PC-3 (cell line): ENCODE results near the gene RAB14. TPM values are rescaled to one million over a fixed set of nuclear protein-coding genes. Genes with fewer than 3 reads are reported as not detected.

Experiments
- ATAC-seq: fragments of 200-7000 bp; cut with Tn5 transposase; 2 replicates; pipeline ENCODE4 v1.9.1; 2020; ENCODE audit warnings: mild to moderate bottlenecking, moderate library complexity
- BruUV-seq: library from RNA; stranded (reverse); fragments of 400-500 nt; replicated peaks from 2 replicates; lab custom pipeline; 2021; lab: Mats Ljungman, UMichigan
- CTCF ChIA-PET: fragments of 300-600 bp; sonication (Branson Sonifier 250); formaldehyde crosslinking; loops from one replicate; lab custom pipeline; 2022; ENCODE audit warnings: antibody characterized with exemption; lab: Charles Lee
- POLR2A ChIA-PET: fragments of 300-600 bp; sonication (Branson Sonifier 250); formaldehyde crosslinking; loops from one replicate; lab custom pipeline; 2022; ENCODE audit warnings: antibody characterized with exemption; ENCODE audit not compliant: unreplicated experiment; lab: Charles Lee
- DNase-seq: peaks from one replicate; pipeline ENCODE4 v3.0.0-alpha.2; 2015
- H2AFZ ChIP-seq: fragments of 300-600 bp; sonication (generic); 2 replicates; pipeline ENCODE4 v1.6.0; 2016; ENCODE audit warnings: antibody characterized with exemption, low read length
- H3F3A ChIP-seq: fragments of 300-600 bp; sonication (generic); one replicate; pipeline ENCODE4 v1.6.0; 2017; ENCODE audit warnings: antibody characterized with exemption, low read length, control low read depth, mild to moderate bottlenecking; ENCODE audit not compliant: unreplicated experiment
- H3K27ac ChIP-seq: fragments of 300-600 bp; sonication (generic); 2 replicates; pipeline ENCODE4 v1.5.1; 2016; ENCODE audit warnings: mild to moderate bottlenecking, low read length
- H3K27me3 ChIP-seq: fragments of 300-600 bp; sonication (generic); 2 replicates; pipeline ENCODE4 v1.6.1; 2016; ENCODE audit warnings: low read length, mixed read lengths
- H3K36me3 ChIP-seq: fragments of 300-600 bp; sonication (generic); 2 replicates; pipeline ENCODE4 v1.6.1; 2016; ENCODE audit warnings: low read depth, mixed run types, low read length, mixed read lengths
- H3K4me1 ChIP-seq: fragments of 300-600 bp; sonication (generic); 2 replicates; pipeline ENCODE4 v1.5.1; 2016; ENCODE audit warnings: low read length; ENCODE audit not compliant: insufficient read depth
- H3K4me2 ChIP-seq: fragments of 300-600 bp; sonication (generic); 2 replicates; pipeline ENCODE4 v1.6.0; 2016; ENCODE audit warnings: low read length
- H3K4me3 ChIP-seq: fragments of 300-600 bp; sonication (generic); 2 replicates; pipeline ENCODE4 v1.5.1; 2016; ENCODE audit warnings: mild to moderate bottlenecking, low read length, mixed read lengths
- H3K79me2 ChIP-seq: fragments of 300-600 bp; sonication (generic); 2 replicates; pipeline ENCODE4 v1.6.1; 2017; ENCODE audit warnings: low read length, mixed read lengths
- H3K9ac ChIP-seq: fragments of 300-600 bp; sonication (generic); 2 replicates; pipeline ENCODE4 v1.6.0; 2016; ENCODE audit warnings: mild to moderate bottlenecking, low read length
- H3K9me2 ChIP-seq: fragments of 300-600 bp; sonication (generic); replicated peaks from 2 replicates; pipeline ENCODE4 v1.6.1; 2016; ENCODE audit warnings: mixed run types, low read length, mixed read lengths
- H3K9me3 ChIP-seq: fragments of 300-600 bp; sonication (generic); 2 replicates; pipeline ENCODE4 v1.6.1; 2016; ENCODE audit warnings: low read length, mixed read lengths
- H4K20me1 ChIP-seq: fragments of 300-600 bp; sonication (generic); 2 replicates; pipeline ENCODE4 v1.6.1; 2016; ENCODE audit warnings: low read length, mixed read lengths
- CTCF ChIP-seq: fragments of 300-600 bp; sonication (generic); conservative IDR thresholded peaks from 2 replicates; pipeline ENCODE4 v1.5.1; 2017; ENCODE audit warnings: antibody characterized with exemption, low read depth, mild to moderate bottlenecking, low read length
- EZH2 ChIP-seq: fragments of 300-600 bp; sonication (generic); IDR thresholded peaks from one replicate; pipeline ENCODE4 v1.6.1; 2017; ENCODE audit warnings: antibody characterized with exemption, mild to moderate bottlenecking, low read length; ENCODE audit not compliant: unreplicated experiment
- EZH2phosphoT487 ChIP-seq: fragments of 300-600 bp; sonication (generic); IDR thresholded peaks from 2 replicates; pipeline ENCODE4 v1.6.1; 2018; ENCODE audit warnings: mild to moderate bottlenecking, antibody characterized with exemption, low read length, borderline replicate concordance
- intact Hi-C: fragments of 100-400 bp; cut with micrococcal nuclease; formaldehyde crosslinking; loops from 2 replicates; pipeline ENCODE4 v1.9.0; 2023
- total RNA-seq: library from RNA; depleted of rRNA; stranded (reverse); fragments of >200 nt; gene quantifications from 2 replicates; pipeline ENCODE4 v1.2.3, GENCODE V29; 2014

RAB14 gene
- total RNA-seq, 1 experiment from 2014 or later = 13.8 TPM

- no peak for DNase-seq
- no peak for ATAC-seq
- H3K4me2 ChIP-seq = no peak overlapping the region
- TF ChIP-seq EZH2 (no peak), CTCF (no peak), EZH2phosphoT487 (no peak)
- no peaks in the 10 kb centered on the region for H3K9me3 ChIP-seq
- BruUV-seq = no TSS peak
- H3K27me3 ChIP-seq = no peaks in the 10 kb centered on the region
- H3K9ac ChIP-seq = no peak overlapping the region
- intact Hi-C loops = no loop called here
- H3K27ac ChIP-seq = no peak overlapping the region
- no peaks in the 10 kb centered on the region for H3K9me2 ChIP-seq
- H3K79me2 ChIP-seq = no peaks in the 10 kb centered on the region
- peaks cover 18% of the 10 kb centered on the region for H3K4me1 ChIP-seq
- CTCF ChIA-PET = no interaction called here
- POLR2A ChIA-PET = no interaction called here
- no peak overlapping the region for H3K4me3 ChIP-seq
- H3K36me3 ChIP-seq = no peaks in the 10 kb centered on the region
- no peaks in the 10 kb centered on the region for H4K20me1 ChIP-seq
- H3F3A ChIP-seq = no peaks in the 10 kb centered on the region
- H2AFZ ChIP-seq = no peak overlapping the region
These were observed 51.5 kb downstream of the RAB14 start for GRCh38 chr9:121150188-121150587.

GRCh38 chr9:121144482-121144881 lies 57.2 kb downstream of the RAB14 start:
- no peaks in the 10 kb centered on the region for H3K79me2 ChIP-seq
- CTCF ChIA-PET = no interaction called here
- DNase-seq (no peak), ATAC-seq (no peak)
- no peak overlapping the region for H3K9ac ChIP-seq
- POLR2A ChIA-PET = no interaction called here
- no peaks in the 10 kb centered on the region for H3K27me3 ChIP-seq
- intact Hi-C loops = no loop called here
- H3K27ac ChIP-seq = no peak overlapping the region
- no peak overlapping the region for H3K4me3 ChIP-seq
- no peaks in the 10 kb centered on the region for H3K9me3 ChIP-seq
- H2AFZ ChIP-seq = no peak overlapping the region
- H4K20me1 ChIP-seq = no peaks in the 10 kb centered on the region
- BruUV-seq = no TSS peak
- no peak overlapping the region for H3K4me2 ChIP-seq
- no peaks in the 10 kb centered on the region for H3K9me2 ChIP-seq
- H3F3A ChIP-seq = no peaks in the 10 kb centered on the region
- H3K4me1 ChIP-seq = peaks cover 10% of the 10 kb centered on the region
- TF ChIP-seq EZH2 = no peak
- TF ChIP-seq CTCF = no peak
- TF ChIP-seq EZH2phosphoT487 = no peak
- H3K36me3 ChIP-seq = peaks cover 17% of the 10 kb centered on the region; the same call in 1 of the 2 replicates

DNA sequence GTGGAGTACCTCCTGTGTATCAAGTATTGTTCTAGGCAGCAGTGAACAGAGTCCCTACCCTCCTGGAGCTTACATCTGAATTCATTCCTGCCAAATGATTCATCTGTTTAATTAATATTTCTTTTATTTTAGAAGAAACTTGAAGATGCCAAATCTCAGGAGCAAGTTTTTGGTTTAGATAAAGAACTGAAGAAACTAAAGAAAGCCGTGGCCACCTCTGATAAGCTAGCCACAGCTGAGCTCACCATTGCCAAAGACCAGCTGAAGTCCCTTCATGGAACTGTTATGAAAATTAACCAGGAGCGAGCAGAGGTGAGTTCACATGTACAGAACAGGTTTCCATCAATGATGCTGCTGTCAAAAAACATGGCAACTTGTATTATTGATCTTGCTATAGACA lies 57.9 kb downstream of the RAB14 start:
- Histone ChIP-seq H2AFZ (no peak overlapping the region), H3K9ac (no peak overlapping the region), H3F3A (no peaks in the 10 kb centered on the region), H3K9me3 (no peaks in the 10 kb centered on the region), H3K9me2 (no peaks in the 10 kb centered on the region), H4K20me1 (no peaks in the 10 kb centered on the region), H3K4me2 (no peak overlapping the region), H3K36me3 (peaks cover 17% of the 10 kb centered on the region; the same call in 1 of the 2 replicates), H3K4me3 (no peak overlapping the region), H3K4me1 (peaks cover 10% of the 10 kb centered on the region), H3K27me3 (no peaks in the 10 kb centered on the region), H3K79me2 (no peaks in the 10 kb centered on the region), H3K27ac (no peak overlapping the region)
- CTCF ChIA-PET = no interaction called here
- POLR2A ChIA-PET = no interaction called here
- no TSS peak for BruUV-seq
- DNase-seq (no peak), ATAC-seq (no peak)
- TF ChIP-seq EZH2 = no peak
- no peak for TF ChIP-seq EZH2phosphoT487
- no peak for TF ChIP-seq CTCF
- intact Hi-C loops = no loop called here
